ENCODE data around the gene CACNG4. TPM values are rescaled to one million over a fixed set of nuclear protein-coding genes. Genes with fewer than 3 reads are reported as not detected.

Gene CACNG4
- total RNA-seq, 1 experiment from 2014 or later, result 40.3 TPM

GRCh38 chr17:67072885-67073284, 108.4 kb downstream of the CACNG4 start:
- Histone ChIP-seq H3K27me3 (ENCODE audit: control insufficient read depth, insufficient read depth, low read length) (no peaks in the 10 kb centered on the region), H3K4me1 (ENCODE audit: control insufficient read depth, insufficient read depth, low read length) (no peaks in the 10 kb centered on the region), H3K27ac (ENCODE audit: low read length) (no peak overlapping the region), H3K36me3 (ENCODE audit: control insufficient read depth, insufficient read depth, low read length) (0 out of 2 replicates have a peak, but pooled peaks cover 2% of the 10 kb centered on the region), H3K4me3 (ENCODE audit: low read depth in 2 of 2, low read length in 2 of 2) (no peak overlapping the region), H3K9me3 (ENCODE audit: control insufficient read depth, insufficient read depth, low read depth, low read length) (no peaks in the 10 kb centered on the region)
- in situ Hi-C loops (cut with HindIII; ENCODE audit: low pct_unique_long_range_greater_than_20kb, low sequenced_read_pairs) (no loop called here), intact Hi-C loops (cut with micrococcal nuclease; ENCODE audit: unreplicated experiment) (no loop called here)
- DNase-seq (ENCODE audit: low read depth, low spot score) (no peak), ATAC-seq (no peak)
- TF ChIP-seq REST (IDR thresholded peaks at IDR 0.05; ENCODE audit: insufficient read depth in 1 of 2, low read depth in 2 of 2, low read length in 1 of 2) (no peak), CTCF (IDR thresholded peaks at IDR 0.05) (no peak), SIN3A (IDR thresholded peaks at IDR 0.05; ENCODE audit: borderline replicate concordance, insufficient read depth, low read depth, low read length) (no peak)
- ChIA-PET CTCF (no interaction called here), POLR2A (no interaction called here)
- no TSS peak for BruUV-seq (replicated peaks)

GRCh38 chr17:67074781-67075180, 110.3 kb downstream of the CACNG4 start:
- ATAC-seq (no peak), DNase-seq (ENCODE audit: low read depth, low spot score) (no peak)
- H3K27me3 ChIP-seq (ENCODE audit: control insufficient read depth, insufficient read depth, low read length), result no peaks in the 10 kb centered on the region
- TF ChIP-seq CTCF (IDR thresholded peaks at IDR 0.05) (no peak), SIN3A (IDR thresholded peaks at IDR 0.05; ENCODE audit: borderline replicate concordance, insufficient read depth, low read depth, low read length) (no peak), POLR2AphosphoS5 (IDR thresholded peaks at IDR 0.05; ENCODE audit: low read depth, low read length) (no peak), TCF7L2 (IDR thresholded peaks at IDR 0.05; ENCODE audit: low read depth, low read length) (no peak), REST (IDR thresholded peaks at IDR 0.05; ENCODE audit: insufficient read depth in 1 of 2, low read depth in 2 of 2, low read length in 1 of 2) (no peak)
- no peak overlapping the region for H3K4me3 ChIP-seq (ENCODE audit: low read depth in 2 of 2, low read length in 2 of 2)
- CTCF ChIA-PET, result no interaction called here
- POLR2A ChIA-PET, result no interaction called here
- 0 out of 2 replicates have a peak, but pooled peaks cover 2% of the 10 kb centered on the region for H3K36me3 ChIP-seq (ENCODE audit: control insufficient read depth, insufficient read depth, low read length)
- no peaks in the 10 kb centered on the region for H3K4me1 ChIP-seq (ENCODE audit: control insufficient read depth, insufficient read depth, low read length)
- intact Hi-C loops (cut with micrococcal nuclease; ENCODE audit: unreplicated experiment) (no loop called here), in situ Hi-C loops (cut with HindIII; ENCODE audit: low pct_unique_long_range_greater_than_20kb, low sequenced_read_pairs) (no loop called here)
- BruUV-seq (replicated peaks), result no TSS peak
- no peaks in the 10 kb centered on the region for H3K9me3 ChIP-seq (ENCODE audit: control insufficient read depth, insufficient read depth, low read depth, low read length)
- no peak overlapping the region for H3K27ac ChIP-seq (ENCODE audit: low read length)

All from Panc1 (cell line).